H1 (cell line): ENCODE results near the gene TRMT44.

Experiments
- EGR1 ChIP-seq: IDR thresholded peaks from 2 replicates; pipeline ENCODE4 v1.6.1; 2011; ENCODE audit warnings: low read depth, low read length, borderline replicate concordance
- POLR2AphosphoS5 ChIP-seq: IDR thresholded peaks from 2 replicates; pipeline ENCODE4 v1.6.1; 2011; ENCODE audit warnings: low read depth, low read length
- RAD21 ChIP-seq, 2 experiments: IDR thresholded peaks in 1 of 2; conservative IDR thresholded peaks in 1 of 2; 2 replicates each; pipeline ENCODE4 v1.6.1; 2011; ENCODE audit warnings: low read depth in 2 of 2, low read length in 2 of 2, improper control_type of control experiment in 1 of 2, inconsistent platforms in 1 of 2, mild to moderate bottlenecking in 1 of 2, moderate library complexity in 1 of 2
- RFX5 ChIP-seq: IDR thresholded peaks from 2 replicates; pipeline ENCODE4 v1.6.1; 2011; ENCODE audit warnings: low read depth, low read length, improper control_type of control experiment, borderline replicate concordance
- TAF1 ChIP-seq: IDR thresholded peaks from 2 replicates; pipeline ENCODE4 v1.6.1; 2011; ENCODE audit warnings: mild to moderate bottlenecking, low read depth, low read length
- TF ChIP-seq, protein P1 (sequence below): IDR thresholded peaks from 2 replicates; pipeline ENCODE4 v1.6.1; 2012; ENCODE audit warnings: inconsistent platforms
- TF ChIP-seq, protein P2 (sequence below), 3 experiments: IDR thresholded peaks; 1 replicate in 2 of 3; 2 replicates in 1 of 3; pipeline versions ENCODE4 v1.5.1 to v1.6.1; 2011; ENCODE audit warnings: low read length in 3 of 3, mild to moderate bottlenecking in 3 of 3, inconsistent platforms in 2 of 3, low read depth in 1 of 3, moderate library complexity in 1 of 3; ENCODE audit not compliant: insufficient read depth in 1 of 3; ENCODE audit errors: control extremely low read depth in 1 of 3
- TF ChIP-seq, protein P3 (sequence below): IDR thresholded peaks from 2 replicates; pipeline ENCODE4 v1.6.1; 2011; ENCODE audit warnings: low read length, improper control_type of control experiment

DNA sequence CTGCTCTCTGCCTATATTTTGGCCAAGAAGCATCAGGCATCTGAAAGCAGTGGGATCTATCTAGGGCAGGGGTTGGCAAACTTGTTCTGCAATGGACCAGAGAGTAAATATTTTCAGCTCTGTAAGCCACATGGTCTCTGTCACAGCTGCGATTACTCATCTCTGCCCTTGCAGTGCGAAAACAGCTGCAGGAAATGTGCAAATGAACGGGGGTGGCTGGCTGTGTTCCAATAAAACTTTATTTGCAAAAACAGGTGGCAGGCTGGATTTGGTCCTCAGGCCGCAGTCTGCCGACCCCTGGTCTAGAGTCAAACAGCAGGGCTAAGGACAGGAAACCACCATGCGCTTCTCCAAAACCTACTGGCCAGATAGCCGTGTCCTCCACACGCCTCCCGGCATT lies 48.6 kb upstream of the TRMT44 start:
- TF ChIP-seq POLR2AphosphoS5 (no peak), RAD21 (IDR thresholded peaks at IDR 0.05 in 1 of 2, conservative IDR thresholded peaks at IDR 0.05 in 1 of 2; ENCODE audit: low read depth in 2 of 2, low read length in 2 of 2) (no peak), RFX5 (no peak), TAF1 (no peak), EGR1 (no peak)
- TF ChIP-seq, protein P1, sequence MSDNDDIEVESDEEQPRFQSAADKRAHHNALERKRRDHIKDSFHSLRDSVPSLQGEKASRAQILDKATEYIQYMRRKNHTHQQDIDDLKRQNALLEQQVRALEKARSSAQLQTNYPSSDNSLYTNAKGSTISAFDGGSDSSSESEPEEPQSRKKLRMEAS = no peak
- TF ChIP-seq, protein P2, sequence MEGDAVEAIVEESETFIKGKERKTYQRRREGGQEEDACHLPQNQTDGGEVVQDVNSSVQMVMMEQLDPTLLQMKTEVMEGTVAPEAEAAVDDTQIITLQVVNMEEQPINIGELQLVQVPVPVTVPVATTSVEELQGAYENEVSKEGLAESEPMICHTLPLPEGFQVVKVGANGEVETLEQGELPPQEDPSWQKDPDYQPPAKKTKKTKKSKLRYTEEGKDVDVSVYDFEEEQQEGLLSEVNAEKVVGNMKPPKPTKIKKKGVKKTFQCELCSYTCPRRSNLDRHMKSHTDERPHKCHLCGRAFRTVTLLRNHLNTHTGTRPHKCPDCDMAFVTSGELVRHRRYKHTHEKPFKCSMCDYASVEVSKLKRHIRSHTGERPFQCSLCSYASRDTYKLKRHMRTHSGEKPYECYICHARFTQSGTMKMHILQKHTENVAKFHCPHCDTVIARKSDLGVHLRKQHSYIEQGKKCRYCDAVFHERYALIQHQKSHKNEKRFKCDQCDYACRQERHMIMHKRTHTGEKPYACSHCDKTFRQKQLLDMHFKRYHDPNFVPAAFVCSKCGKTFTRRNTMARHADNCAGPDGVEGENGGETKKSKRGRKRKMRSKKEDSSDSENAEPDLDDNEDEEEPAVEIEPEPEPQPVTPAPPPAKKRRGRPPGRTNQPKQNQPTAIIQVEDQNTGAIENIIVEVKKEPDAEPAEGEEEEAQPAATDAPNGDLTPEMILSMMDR (IDR thresholded peaks at IDR 0.05; ENCODE audit: control extremely low read depth in 1 of 3, insufficient read depth in 1 of 3, low read depth in 1 of 3, low read length in 3 of 3) = no peak
- TF ChIP-seq, protein P3, sequence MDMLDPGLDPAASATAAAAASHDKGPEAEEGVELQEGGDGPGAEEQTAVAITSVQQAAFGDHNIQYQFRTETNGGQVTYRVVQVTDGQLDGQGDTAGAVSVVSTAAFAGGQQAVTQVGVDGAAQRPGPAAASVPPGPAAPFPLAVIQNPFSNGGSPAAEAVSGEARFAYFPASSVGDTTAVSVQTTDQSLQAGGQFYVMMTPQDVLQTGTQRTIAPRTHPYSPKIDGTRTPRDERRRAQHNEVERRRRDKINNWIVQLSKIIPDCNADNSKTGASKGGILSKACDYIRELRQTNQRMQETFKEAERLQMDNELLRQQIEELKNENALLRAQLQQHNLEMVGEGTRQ = no peak
